NCI-H2171 (cell line): ENCODE data around the gene ZBTB17.
"Not testable (repeated sequence)": the region's sequence is repeated elsewhere in the genome, so short reads cannot be mapped to it uniquely, and the experiment has no call there.

ENCODE experiments used
- DNase-seq: peaks from one replicate; lab custom pipeline; 2025; lab: John Stamatoyannopoulos, UW

ZBTB17 gene

DNA sequence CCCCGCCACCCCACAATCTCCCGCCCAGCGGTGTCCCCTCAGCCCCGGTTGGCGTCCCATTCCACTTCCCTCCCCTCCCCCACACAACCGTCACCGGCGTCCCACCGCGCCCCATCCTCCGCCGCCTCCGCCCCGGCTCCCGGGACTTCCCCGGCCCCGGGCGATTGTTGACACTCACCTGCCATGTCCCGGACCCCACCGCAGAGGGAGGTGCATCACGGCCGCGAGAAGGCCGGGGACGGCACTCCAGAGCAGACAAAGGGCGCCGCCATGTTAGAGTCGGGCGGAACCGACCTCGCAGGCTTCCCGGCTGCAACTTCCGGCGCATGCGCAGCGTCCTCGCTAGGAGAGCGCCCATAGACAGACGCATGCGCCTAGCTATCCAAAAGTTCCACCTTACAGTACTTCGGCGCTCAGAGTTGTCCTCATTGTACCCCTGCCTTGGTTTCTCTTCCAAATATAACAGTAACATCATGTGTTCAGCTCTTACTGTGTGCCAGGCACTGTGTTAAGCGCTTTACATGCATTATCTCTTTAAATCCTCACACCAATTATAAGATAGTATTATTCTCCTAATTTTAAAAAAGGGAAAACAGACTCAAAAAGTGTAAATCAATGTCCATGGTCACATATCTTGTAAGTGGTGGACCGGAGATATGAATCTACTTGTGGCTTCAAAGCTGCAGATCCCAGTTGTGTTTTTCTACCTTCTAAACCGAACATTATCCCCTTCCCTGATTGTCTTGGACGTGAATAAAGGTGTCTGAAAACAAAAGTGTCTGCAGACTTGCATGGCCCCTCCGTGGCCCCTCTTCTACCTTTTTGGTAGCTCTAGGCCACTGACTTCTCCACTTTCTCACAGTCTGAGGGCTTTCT is at the start of gene ZBTB17:
Gene ZBTB17, minus strand, starts transcription at position 297 of the 876 bp plus-strand sequence. CDS start 27,606 bp downstream, outside the sequence.
- DNase-seq, result peak; percentile 91

DNA sequence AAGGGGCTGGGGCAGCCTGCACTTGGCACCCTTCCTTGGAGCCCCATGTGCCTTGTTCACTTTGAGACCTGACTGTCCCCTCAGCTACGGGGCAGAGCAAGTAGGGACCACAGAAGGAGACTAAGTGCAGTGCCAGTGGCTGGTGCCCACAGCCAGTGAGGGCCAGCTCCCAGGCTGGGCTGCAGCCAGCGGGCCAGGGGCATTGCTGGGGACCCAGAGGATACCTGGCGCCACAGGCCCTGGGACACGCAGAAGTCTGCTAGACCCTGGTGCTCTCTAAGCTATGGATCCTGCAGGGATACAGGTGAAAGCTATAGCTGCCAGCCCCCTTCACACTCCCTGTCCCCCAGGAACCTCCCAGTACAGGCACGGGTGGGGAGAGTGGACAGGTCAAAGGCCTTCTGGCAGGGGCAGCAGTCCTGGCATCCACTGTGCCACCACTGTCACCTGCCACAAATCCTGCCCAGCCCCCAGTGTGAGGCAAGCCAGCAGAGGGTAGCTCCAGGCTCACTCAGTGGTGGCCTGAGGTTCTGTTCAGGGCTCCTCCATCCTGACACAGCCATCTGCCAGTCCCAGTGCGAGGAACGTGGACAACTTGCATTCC is 47.3 kb upstream of the ZBTB17 start:
- DNase-seq, result no peak

DNA sequence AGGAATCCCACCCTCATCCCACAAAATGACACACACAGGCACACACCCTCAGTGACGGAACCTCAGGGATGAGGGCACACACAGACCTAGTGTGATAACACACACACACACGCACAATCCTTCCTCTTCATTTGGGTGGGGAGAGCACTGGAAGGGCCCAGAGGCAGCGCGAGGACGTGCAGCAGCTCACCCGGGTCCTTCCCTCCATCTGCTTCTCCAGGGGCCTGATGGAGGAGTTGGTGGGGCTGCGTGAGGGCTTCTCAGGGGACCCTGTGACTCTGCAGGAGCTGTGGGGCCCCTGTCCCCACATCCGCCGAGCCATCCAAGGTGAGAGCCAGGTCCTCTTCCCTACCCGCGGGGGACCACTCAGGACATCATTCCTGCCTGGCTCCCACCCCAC is 46.5 kb upstream of the ZBTB17 start:
- no peak for DNase-seq

DNA sequence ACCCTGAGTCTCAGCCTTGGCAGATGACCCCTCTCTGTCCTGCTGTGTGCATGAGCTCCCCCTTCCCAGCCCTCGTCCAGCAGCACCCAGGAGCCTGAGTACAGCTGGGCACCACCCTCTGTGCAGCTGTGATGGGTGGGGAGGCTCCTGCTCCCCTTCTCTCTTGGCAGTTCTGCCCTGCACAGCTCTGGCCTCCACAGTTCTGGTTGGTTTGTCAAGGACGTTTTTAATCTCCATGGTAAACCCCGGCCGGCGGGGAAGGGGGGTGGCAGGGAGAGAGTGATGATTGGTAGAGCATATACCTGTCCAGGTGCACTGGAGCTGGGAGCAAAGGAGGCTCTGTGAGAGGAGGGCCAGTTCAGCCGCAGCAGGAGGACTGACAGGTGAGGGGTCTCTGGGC is 45.8 kb upstream of the ZBTB17 start, which contains the start of gene CLCNKA:
Gene CLCNKA, plus strand, starts transcription at position 356 of the 400 bp plus-strand sequence. CDS start 584 bp downstream, outside the sequence.
- no peak for DNase-seq

DNA sequence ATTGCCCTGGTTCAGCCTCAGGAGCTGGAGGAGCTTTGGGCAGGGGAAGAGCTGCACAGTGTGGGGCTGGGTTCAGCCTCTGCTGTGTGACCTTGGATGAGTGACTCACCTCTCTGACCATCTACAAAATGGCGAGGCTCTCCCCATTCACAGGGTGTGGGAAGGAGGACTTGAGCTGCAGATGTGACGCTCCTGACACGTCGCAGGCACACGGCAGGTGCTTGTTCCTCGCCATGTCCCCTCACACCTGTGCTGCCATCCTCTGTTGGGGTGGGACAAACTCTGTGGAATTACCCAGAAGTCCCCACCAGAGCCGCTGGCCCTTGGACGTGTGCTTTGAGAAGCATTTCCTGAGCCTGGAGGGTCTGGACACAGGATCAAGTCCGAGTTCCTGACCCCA is 45.0 kb upstream of the ZBTB17 start:
- DNase-seq, result not testable (repeated sequence)

DNA sequence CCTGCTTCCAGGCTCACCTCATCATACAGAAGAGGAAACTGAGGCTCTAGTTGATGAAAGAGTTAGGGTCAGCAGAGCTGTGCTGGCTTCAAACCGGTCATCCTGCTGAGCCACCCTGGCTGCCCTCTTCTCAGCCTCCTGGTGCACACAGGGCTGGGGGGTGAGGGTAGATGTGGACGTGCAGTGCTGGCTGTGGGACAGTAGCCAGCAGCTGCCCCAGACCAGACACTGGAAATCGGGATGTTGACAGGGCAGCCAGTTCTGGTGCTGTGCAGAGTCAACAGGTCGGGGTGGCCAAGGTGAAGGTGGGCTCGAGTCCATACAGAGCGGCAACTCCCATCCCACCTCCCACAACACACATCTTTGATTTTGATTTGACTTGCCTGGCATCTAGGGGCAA is 44.4 kb upstream of the ZBTB17 start:
- DNase-seq, result no peak

DNA sequence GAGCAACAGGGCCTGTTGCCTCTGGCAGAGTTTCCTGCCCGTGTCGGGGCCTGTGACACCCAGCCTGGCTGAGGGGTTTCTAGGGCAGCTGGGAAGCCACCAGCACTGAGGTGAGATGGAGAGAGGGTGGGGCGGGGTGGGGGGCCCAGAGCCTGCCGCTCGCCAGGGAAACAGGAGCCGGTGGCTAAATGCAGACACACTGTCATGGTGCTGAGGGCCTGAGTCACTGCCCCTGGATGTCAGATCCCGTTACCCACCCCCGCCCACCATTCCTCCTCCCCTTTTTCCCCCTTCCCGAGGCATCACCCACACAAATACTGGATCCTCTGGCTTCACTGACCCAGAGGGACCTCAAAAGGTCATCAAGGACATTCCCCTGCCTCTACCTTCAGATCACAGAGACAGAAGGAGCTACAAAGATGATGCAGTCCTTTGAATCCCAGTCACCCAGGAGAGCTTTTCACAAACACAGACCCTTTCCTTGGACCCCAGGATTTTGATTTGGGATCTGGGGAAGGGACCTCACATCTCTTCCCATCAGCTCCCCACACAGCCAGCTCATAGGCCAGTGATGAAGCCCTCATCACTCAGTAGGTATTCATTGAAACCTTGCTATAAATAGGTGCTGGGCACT is 43.9 kb upstream of the ZBTB17 start:
- no peak for DNase-seq

DNA sequence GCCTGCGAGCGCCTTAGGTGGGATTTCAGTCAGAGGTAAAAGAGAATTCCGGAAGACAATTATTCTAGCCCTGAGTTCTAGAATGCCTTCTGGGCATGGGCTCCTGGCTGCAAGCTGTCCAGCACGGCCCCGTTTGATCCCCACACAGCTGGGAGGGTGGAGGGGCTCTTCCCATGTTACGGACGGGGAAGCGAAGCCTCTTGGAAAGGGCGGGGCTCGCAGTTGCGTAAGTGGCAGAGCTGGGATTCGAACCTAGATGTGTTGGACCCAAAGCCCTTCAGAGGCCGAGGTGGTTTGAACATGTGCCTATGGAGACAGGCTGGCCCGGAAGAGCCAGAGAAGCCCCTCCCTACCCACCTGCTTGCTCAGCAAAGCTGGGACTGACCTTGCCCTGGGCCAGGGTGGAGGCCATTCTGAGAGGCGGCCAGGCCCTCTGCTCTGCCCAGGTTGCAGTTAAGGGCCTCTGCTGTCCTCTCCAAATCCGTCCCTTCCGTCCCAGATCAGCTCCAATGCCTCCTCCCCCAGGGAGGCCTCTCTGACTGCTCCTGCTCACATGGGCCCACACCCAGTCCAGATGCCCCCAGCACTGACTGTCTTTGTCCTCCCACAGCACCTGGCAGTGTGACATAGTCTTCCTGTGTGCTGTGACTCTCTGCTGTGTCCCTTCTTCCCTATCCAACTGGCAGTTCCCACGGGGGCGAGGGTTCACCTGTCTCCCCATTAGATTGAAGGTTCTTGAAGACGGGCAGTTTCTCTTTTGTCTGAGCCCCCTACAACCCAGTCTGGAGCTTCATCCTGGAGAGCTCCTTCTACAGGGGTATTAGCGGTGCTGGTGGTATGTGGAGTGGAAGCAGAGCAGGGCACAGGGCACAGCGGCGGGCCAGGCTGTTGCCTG is 43.1 kb upstream of the ZBTB17 start:
- no peak for DNase-seq

DNA sequence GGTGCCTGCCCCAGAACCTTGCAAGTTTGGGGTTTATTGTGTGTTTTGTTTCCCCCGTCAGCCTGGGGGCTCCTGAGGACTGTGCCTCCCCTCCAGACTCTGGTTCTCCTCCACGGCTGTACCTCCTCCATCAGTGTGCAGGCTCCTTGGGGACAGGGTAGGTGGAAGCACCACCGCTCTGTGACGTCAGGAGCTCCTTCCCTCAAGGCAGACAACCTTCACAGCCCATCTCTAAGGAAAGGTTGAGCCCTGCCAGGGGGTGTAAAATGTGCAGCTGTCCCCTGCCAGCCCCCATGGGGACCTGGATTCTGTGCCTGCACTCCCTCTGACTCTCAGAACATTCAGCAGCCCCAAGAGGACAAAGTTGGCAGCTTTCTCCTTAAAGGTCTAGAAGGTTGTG is 42.4 kb upstream of the ZBTB17 start:
- no peak for DNase-seq

DNA sequence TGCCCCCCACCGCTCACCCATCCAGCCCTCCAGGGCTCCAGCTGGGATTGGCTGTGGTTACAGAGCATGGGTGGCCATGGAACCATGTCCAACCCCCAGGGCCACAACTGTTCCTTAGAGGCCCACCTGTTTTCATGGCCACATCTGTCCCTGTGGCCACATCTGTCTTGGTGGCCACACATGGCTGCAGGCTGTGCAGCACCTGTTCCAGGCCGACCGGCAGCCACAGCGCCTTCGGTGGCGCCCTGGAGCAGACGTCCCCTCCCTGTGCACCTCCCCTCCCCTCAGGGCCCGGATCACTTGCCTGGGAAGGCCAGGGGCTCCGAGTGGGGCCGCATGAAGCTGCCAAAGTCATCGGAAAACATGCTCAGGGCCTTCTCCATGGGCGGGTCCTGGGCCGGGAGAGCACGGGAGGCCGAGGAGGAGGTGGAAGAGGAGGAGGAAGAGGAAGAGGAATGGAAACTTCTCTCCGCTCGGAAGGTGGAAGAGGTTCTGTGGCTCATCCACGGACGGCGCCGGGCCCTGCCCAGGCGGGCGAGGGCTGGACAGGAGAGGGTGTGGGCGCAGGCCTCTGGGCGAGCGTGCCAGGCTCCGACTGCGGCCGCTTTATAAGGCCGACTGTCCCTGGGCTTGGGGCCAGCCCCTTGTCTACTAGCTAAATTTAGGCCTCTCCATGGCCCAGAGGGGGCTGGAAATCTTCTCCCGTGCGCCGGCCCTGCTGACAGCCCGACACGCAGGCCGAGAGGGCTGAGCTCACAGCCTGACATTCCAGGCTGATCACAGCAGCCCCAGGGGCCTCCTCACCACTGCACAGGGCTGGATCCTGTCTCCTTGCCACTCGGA is 41.8 kb upstream of the ZBTB17 start, which contains the start of gene HSPB7:
Gene HSPB7, minus strand, starts transcription at position 583 of the 843 bp plus-strand sequence. Its CDS starts 80 bp downstream, at position 503.
- no peak for DNase-seq

DNA sequence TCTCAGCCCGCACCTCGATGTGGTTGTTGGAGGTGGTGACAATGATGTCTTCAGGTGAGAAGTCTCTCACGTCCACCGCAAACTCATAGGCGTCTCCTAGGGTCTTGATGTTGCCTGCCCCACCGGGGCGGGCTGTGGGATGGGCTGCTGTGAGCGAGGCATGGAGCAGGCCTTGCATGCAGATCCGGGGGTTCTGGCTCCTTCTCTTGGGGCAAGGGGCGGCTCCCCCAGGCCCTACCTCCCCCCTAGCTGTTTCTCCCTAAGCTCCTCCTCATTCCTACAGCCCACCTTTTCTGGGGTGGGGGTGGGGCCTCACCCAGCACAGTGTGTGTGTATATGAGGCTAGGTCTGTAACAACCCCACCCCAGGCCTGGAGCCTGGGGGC is 41.2 kb upstream of the ZBTB17 start:
- no peak for DNase-seq

DNA sequence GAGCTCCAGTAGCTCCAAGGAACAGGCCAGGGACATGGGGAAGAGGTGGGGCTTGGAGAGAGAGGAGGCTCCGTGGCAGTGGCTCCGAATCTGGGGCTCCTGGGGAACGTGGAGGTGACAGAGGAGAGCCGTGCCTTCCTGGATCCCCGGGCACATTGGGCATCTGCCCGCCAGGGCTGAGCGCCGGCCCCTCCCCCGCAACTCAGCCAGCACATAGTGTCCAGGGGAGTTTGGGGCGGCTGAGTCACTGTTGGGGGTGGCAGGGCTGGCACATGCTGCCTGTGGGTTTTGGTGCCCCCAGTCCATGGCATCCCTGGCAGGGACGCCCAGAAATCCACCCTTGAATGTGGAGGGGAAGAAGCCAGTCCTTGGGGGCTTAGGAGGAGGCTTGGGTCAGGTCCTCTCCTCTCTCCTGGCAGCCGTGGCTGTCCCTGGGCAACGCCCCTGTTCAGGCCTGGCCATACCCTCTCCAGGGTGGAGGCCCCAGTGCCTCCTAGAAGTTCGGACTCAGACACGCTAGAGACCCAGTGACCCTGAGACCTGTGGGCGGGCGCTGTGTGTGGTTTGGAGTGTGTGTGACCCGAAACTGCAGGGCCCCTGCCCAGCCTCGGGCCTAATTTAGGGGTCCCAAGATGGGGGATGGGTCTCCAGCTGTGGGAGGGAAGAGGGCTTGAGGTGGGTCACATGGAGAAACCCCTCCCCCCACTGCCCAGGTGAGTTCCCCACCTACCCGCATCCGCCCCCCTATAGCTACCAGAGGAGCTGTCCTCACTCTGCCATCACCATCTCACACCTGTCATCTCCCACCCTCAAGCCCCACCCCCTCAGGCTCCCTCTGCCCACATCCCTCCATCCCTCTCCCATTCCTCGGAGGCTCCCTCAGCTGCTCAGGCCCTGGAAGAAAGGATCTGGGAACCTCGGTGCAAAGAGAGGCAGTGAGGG is 40.3 kb upstream of the ZBTB17 start:
- DNase-seq, result peak; percentile 9

DNA sequence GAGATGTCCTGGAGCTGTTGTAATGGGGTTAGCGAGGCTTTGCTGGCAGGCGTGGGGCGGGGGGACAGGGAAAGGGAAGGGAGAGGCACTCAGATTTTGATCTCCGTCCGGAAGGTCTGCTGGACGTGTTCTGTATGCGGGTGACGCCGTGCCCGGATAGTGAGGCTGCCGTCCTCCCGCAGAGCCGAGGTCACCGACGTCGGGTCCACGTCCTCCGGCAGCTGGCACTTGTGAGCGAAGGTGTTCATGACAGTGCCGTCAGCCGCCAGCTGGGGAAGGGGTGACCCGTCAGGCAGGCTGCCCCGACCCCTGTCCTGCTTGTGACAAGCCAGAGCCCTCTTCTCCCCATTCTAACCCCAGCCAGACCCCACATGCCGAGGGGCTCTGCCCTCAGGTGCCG is 39.6 kb upstream of the ZBTB17 start:
- no peak for DNase-seq

DNA sequence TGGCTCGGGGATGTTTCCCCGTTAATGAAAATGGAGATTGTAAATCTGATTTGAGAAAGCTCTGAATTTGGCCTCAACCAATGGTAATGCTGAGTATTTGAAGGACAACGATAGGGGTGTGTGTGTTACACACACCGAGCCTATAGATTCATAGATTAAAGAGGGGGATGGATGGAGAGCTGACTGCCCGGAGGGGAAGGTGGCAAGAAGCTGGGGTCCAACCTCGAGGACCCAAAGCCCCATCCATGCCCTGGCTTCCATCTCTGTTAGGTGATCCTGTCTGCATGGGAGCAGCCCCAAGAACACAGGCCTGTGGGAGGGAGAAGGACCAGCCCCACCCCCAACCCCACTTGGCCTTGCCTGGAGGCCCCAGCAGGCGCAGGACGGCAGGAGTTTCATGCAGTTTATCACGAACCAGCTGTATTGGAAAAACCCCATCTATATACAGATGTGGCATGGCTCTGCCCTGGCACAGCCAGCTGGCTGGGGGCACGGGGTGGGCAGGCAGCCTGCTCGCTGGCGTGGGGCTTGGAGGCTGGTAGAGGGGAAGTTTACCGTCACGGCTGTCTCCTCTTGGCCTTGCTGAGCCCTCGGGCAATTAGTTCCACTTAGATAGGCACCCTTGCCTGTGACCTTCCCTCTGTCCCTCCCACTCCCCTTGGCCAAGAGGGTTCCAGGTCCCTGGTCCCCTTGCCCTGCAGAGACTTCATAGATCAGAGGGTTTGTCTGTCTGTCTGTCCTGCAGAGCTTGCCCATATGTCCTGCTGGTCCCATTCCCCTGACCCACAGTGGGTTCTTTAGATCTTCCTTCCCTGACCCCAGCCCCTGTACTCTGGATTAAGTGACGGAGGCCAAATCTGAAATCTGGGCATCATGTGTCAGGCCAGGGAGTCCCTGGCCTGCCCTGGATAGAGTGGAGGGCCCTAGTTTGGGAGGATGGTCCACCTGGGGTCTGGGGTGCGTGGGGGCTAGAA is 38.9 kb upstream of the ZBTB17 start:
- no peak for DNase-seq

DNA sequence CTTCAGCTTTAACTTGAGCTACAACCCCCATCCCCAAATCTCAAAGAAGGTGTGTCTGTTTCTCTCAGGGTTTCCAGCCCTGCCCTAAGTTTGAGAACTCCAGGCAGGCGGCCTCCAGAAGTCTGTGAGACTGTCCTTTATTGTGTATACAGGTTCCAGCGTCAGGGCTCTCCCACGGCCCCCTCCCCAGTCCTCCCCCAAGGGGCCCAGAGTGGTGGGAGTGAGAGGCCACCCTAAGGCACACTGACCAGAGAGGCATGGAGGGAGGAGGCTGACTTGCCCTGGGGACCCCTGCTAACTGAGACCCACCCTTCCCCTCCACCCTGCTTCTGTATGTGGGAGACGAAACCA is 38.0 kb upstream of the ZBTB17 start:
- no peak for DNase-seq

DNA sequence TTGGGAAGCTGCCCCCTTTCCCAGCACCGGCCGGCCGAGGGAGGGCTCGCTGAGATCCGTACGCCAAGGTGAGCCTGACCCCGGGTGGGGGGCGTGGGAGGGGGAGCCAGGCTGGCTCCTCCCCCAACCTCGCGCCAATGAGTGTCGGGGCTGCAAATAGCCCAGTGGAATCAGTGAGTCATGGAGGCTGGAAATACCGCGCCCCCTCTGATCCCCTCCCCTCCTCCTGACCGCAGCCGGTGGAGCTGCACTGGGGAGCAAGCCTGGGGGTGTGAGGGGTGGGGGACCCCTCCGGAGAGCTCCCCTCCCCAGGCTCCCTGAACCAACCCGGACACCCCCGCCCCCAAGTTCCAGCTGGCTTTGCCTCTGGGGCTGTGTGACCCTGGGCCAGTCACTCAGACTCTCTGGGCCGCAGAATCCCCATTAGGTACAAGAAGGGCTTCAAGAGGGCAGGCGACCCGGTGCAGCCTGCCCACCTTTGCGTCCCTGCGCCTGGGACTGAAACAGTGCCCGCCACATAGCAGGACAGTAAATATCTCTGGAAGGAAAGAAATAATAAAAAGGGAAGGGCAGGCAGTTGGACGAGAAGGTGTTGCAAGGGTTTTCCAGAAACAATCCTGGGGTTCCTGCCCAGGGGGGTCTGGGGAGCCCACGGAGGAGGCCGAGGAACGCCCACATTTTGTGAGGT is 37.5 kb upstream of the ZBTB17 start:
- DNase-seq, result peak; percentile 26

DNA sequence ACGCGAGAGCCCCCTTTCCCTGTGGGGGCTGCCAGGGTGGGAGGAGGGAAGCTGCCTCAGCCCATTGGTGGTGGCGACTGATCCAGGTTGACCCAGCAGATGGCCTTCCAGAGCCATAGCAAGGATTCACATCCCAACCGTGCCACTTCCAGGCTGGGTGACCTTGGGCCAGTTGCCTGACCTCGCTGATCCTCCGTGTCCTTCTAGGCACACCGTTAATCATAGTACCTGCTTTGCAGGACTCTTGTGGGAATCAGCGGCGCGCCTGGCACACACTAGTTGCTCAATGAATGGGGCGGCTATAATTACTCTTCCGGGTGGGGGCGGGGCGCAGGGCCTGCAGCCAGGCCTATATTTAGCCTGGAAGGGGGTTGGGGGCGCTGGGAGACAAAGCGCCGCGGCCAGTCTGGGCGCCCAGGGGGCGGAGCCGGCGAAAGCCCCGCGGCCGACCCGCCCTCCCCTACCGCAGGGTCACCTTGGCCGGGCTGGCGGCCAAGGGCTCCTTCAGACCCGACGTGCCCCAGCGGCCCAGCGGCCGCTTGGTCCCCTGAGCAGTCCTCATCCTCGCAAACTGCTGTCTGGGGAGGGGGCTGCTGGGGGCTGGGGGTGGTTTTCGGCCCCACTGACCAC is 36.8 kb upstream of the ZBTB17 start:
- DNase-seq, result peak; percentile 26
